ENCODE results near the gene FRMPD4.

FRMPD4 gene

DNA sequence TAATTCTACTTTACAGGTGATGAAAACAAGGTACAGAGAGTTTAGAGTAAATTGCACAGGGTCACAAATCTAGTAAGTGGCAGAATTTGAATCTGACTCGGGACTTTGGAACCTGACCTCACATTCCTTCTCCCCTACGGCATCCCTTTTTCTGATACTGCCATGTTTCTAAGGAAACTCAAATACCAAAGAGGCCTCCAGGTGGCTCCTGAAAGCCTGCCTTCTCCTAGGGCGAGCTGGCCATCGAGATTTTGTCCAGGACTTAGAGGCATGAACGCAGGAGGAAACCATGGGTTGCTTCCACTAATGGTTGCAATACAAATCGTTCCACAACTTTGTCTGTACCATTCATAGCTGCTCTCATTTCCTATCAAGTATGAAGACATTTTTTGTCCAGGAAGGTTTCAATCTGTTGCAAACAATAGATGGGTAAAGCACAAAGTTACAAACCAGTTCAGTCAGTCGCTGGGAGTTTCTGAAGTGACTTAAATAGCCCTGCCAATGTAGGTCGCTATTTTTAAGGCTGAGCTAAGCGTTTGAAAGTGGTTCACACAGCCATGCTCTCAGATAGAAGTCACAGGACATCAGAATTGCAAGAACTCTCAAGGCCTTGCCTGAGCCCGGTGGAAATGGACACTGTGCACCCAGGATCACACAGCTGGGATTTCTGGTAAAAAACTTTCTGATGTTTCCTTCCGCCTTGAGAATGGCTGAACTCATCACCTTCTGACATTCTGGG, 356.3 kb downstream of the FRMPD4 start:
- no peak overlapping the region for H3K9ac ChIP-seq (ENCODE audit: low read depth, low read length, poor library complexity, severe bottlenecking)
- H3K4me3 ChIP-seq (ENCODE audit: low read length, poor library complexity, severe bottlenecking), result no peak overlapping the region
- no peaks in the 10 kb centered on the region for H3K27me3 ChIP-seq (ENCODE audit: insufficient read depth, low read length, poor library complexity, severe bottlenecking)
- no peaks in the 10 kb centered on the region for H3K4me1 ChIP-seq (ENCODE audit: insufficient read depth, low read length, poor library complexity, severe bottlenecking)
- no peaks in the 10 kb centered on the region for H3K9me3 ChIP-seq (ENCODE audit: insufficient read depth, low read depth, low read length)
- H2AFZ ChIP-seq (ENCODE audit: low read length), result no peak overlapping the region
- no peaks in the 10 kb centered on the region for H3K79me2 ChIP-seq (ENCODE audit: insufficient read depth, low read length)
- no peaks in the 10 kb centered on the region for H4K20me1 ChIP-seq (ENCODE audit: insufficient read depth, low read length, poor library complexity, severe bottlenecking)
- H3K36me3 ChIP-seq (ENCODE audit: insufficient read depth, low read length), result no peaks in the 10 kb centered on the region
- TF ChIP-seq, protein P1, sequence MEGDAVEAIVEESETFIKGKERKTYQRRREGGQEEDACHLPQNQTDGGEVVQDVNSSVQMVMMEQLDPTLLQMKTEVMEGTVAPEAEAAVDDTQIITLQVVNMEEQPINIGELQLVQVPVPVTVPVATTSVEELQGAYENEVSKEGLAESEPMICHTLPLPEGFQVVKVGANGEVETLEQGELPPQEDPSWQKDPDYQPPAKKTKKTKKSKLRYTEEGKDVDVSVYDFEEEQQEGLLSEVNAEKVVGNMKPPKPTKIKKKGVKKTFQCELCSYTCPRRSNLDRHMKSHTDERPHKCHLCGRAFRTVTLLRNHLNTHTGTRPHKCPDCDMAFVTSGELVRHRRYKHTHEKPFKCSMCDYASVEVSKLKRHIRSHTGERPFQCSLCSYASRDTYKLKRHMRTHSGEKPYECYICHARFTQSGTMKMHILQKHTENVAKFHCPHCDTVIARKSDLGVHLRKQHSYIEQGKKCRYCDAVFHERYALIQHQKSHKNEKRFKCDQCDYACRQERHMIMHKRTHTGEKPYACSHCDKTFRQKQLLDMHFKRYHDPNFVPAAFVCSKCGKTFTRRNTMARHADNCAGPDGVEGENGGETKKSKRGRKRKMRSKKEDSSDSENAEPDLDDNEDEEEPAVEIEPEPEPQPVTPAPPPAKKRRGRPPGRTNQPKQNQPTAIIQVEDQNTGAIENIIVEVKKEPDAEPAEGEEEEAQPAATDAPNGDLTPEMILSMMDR (conservative IDR thresholded peaks at IDR 0.05; ENCODE audit: low read length), result no peak
- TF ChIP-seq EZH2phosphoT487 (IDR thresholded peaks at IDR 0.05; ENCODE audit: borderline replicate concordance), result no peak
- no peak overlapping the region for H3K4me2 ChIP-seq (ENCODE audit: low read depth, low read length, poor library complexity, severe bottlenecking)
- no peaks in the 10 kb centered on the region for H3F3A ChIP-seq (ENCODE audit: low read depth)
- no peaks in the 10 kb centered on the region for H3K9me2 ChIP-seq (replicated peaks; ENCODE audit: low read depth, low read length)

DNA sequence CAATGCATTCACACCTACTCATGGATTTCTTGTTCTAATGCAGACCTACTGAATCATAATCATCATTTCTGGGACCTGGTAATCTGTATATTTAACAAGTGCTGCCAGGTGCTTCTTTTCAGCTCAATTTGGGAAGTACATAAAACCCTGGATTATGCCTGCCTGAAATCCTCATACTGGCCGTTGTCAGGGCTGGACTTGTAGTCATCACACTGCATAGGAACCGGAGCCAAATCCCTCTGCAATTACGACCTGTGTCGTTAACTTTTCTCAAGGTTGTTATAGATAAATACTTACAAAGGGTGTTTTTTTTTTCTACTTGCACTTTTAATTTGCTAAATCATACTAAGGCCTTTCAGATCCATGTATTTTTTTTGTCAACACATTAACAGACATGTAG, 358.1 kb downstream of the FRMPD4 start:
- no peaks in the 10 kb centered on the region for H3K4me1 ChIP-seq (ENCODE audit: insufficient read depth, low read length, poor library complexity, severe bottlenecking)
- no peaks in the 10 kb centered on the region for H3K9me3 ChIP-seq (ENCODE audit: insufficient read depth, low read depth, low read length)
- no peak overlapping the region for H2AFZ ChIP-seq (ENCODE audit: low read length)
- H3K4me3 ChIP-seq (ENCODE audit: low read length, poor library complexity, severe bottlenecking), result no peak overlapping the region
- no peaks in the 10 kb centered on the region for H3K36me3 ChIP-seq (ENCODE audit: insufficient read depth, low read length)
- no peaks in the 10 kb centered on the region for H3K9me2 ChIP-seq (replicated peaks; ENCODE audit: low read depth, low read length)
- no peaks in the 10 kb centered on the region for H3K27me3 ChIP-seq (ENCODE audit: insufficient read depth, low read length, poor library complexity, severe bottlenecking)
- H3F3A ChIP-seq (ENCODE audit: low read depth), result no peaks in the 10 kb centered on the region
- no peaks in the 10 kb centered on the region for H4K20me1 ChIP-seq (ENCODE audit: insufficient read depth, low read length, poor library complexity, severe bottlenecking)
- no peak overlapping the region for H3K9ac ChIP-seq (ENCODE audit: low read depth, low read length, poor library complexity, severe bottlenecking)
- TF ChIP-seq, protein P1 (conservative IDR thresholded peaks at IDR 0.05; ENCODE audit: low read length), result no peak
- no peak for TF ChIP-seq EZH2phosphoT487 (IDR thresholded peaks at IDR 0.05; ENCODE audit: borderline replicate concordance)
- no peaks in the 10 kb centered on the region for H3K79me2 ChIP-seq (ENCODE audit: insufficient read depth, low read length)
- no peak overlapping the region for H3K4me2 ChIP-seq (ENCODE audit: low read depth, low read length, poor library complexity, severe bottlenecking)

DNA sequence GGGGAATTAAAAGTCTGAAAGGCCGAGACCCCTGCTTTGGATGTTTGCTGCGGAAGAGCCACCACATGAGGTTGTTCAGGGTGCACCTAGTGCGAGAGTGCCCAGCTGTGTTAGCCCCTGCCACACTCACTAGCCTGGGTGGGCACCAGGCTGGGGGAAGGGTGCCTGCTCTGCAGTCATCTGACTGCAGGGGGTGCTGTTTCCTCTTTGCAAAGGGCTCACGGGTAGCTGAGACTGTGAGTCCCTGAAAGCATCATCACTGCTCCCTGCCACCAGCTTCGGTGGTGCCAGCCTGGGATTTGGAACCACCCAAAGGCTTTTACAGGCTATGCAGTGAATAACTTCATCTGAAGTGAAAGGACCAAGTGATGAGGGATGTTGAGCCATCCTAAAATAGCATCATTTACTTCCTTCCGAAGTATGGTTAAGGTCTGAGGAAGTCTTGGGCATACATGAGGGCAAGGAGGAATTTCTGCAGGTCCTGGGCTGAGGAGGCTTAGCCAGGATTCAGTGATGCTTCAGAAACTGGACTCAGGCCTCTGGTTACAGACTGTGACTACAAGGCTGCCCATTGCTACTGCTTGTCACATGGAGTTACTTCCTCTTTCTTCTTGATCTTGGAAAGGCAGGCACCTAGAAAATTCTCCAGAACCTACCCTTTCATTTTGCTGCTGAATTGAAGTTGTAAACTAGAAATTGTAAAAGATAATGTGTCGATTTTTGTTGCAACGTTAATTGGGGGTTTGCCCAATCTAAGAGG, 359.7 kb downstream of the FRMPD4 start:
- H3K9ac ChIP-seq (ENCODE audit: low read depth, low read length, poor library complexity, severe bottlenecking), result no peak overlapping the region
- H3F3A ChIP-seq (ENCODE audit: low read depth), result no peaks in the 10 kb centered on the region
- H3K9me2 ChIP-seq (replicated peaks; ENCODE audit: low read depth, low read length), result no peaks in the 10 kb centered on the region
- TF ChIP-seq, protein P1 (conservative IDR thresholded peaks at IDR 0.05; ENCODE audit: low read length), result peak; percentile 49
- TF ChIP-seq EZH2phosphoT487 (IDR thresholded peaks at IDR 0.05; ENCODE audit: borderline replicate concordance), result no peak
- H3K79me2 ChIP-seq (ENCODE audit: insufficient read depth, low read length), result no peaks in the 10 kb centered on the region
- no peaks in the 10 kb centered on the region for H4K20me1 ChIP-seq (ENCODE audit: insufficient read depth, low read length, poor library complexity, severe bottlenecking)
- no peaks in the 10 kb centered on the region for H3K27me3 ChIP-seq (ENCODE audit: insufficient read depth, low read length, poor library complexity, severe bottlenecking)
- H3K9me3 ChIP-seq (ENCODE audit: insufficient read depth, low read depth, low read length), result no peaks in the 10 kb centered on the region
- H3K36me3 ChIP-seq (ENCODE audit: insufficient read depth, low read length), result no peaks in the 10 kb centered on the region
- H3K4me2 ChIP-seq (ENCODE audit: low read depth, low read length, poor library complexity, severe bottlenecking), result no peak overlapping the region
- no peak overlapping the region for H2AFZ ChIP-seq (ENCODE audit: low read length)
- no peak overlapping the region for H3K4me3 ChIP-seq (ENCODE audit: low read length, poor library complexity, severe bottlenecking)
- no peaks in the 10 kb centered on the region for H3K4me1 ChIP-seq (ENCODE audit: insufficient read depth, low read length, poor library complexity, severe bottlenecking)
